Medulla oblongata (tissue), 1 donor: ENCODE data around the gene SDK1.

Experiments
- DNase-seq: peaks from one replicate; pipeline ENCODE4 v3.0.0-alpha.2; 2015; ENCODE audit errors: extremely low spot score

SDK1 gene

DNA sequence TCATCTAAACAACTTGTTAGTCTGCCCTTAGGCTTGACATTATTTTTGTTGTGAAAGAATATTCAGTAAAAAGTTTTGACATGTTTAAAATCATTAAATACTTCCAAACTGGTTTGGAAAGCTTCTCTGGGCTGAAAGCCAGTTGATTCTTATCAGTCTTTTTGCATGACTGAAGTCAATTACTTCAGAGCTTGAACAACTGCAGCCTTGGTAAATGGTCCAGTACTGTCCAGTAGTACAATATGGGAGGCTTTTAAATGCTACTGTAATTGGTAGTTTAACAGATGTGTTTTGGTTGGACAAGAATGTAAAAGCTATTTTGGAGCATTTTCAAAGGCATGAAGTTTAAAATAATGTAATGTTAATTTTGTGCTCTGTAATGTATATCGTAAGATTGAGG is 103.4 kb downstream of the SDK1 start:
- DNase-seq = no peak

GRCh38 chr7:3408814-3409595 is 108.0 kb downstream of the SDK1 start:
- no peak for DNase-seq

- DNase-seq = no peak
Observed at GRCh38 chr7:3412871-3413270, 111.8 kb downstream of the SDK1 start.

DNA sequence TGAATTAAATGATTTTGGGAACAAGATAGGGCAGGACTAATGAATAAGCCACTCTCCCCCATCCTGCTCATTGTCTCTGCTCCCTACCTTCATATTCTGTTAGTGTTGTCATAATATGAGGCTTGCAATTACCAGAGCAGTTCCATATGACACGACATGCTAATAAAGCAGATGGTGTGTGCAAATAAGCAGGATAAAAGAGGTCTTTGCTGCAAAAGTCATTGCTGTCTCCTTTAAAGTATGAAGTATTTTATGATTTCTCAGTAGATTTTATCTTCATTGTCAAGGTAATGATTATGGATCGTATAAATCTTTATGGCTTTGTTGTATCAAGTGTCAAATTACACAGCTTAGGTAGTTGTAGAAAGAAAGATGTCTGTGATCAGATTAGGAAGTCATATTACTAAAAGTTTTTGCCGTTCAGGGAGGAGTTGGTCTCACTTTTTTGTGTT is 114.8 kb downstream of the SDK1 start:
- no peak for DNase-seq

DNA sequence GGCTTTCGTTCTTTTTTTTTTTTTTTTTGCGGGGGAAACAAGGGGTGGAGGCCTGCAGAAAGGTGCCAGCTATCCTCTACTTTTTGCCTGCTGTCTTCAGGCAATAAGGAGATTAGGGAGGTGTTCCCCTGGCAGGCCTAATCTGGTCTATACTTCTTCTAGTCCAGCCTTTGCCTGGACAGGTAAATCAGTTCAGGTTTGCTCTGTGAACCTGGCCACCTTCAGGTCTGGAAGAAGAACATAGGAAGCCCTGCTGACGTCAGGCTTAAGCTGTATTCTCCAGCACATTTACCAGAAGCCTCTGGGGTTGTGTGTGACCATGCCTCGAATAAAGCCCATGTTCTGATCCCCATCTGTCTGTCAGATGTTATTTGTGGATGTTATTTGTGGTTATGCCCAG is 115.4 kb downstream of the SDK1 start:
- no peak for DNase-seq

- DNase-seq = no peak
Observed at GRCh38 chr7:3425087-3425486, 124.0 kb downstream of the SDK1 start.

DNA sequence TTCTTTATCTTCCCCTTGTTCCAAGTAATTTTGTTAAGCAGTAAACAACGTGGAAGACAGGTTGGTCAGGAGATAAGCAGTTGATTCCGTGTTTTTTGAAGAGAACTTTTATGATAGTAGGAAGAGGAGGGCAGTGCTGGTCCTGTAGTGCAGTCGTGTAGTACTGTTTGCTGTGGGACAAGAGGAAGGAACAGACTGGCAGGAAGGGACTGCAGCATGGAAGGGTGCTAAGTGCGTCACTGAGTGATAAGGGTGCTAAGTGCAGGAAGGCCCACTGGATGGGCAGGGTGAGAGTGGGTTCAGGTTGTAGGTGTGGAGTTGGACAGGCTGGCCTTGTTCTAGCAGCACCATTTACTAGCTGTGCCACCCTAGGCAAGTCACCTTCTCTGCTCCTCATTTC is 125.0 kb downstream of the SDK1 start:
- DNase-seq = no peak

DNA sequence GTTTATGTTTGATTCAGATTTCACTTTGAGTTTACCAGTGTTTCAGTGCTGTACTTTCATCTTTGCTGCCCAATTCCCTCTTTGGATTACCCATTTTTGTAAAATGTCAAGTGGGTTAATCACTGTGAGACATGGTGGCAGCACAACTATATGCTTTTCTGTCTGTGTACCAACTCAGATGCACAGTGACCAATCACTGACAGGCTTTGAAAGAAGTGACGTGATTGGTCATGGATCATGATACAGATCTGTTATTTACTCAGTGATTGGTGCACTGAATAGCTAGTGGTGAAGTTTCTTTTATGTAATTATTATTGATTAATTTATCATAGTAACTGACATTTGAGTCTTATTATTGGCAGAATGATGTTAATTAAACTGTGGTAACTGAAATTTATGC is 126.9 kb downstream of the SDK1 start:
- DNase-seq = no peak

- DNase-seq = no peak
Observed at GRCh38 chr7:3429981-3430380, 128.9 kb downstream of the SDK1 start.

DNA sequence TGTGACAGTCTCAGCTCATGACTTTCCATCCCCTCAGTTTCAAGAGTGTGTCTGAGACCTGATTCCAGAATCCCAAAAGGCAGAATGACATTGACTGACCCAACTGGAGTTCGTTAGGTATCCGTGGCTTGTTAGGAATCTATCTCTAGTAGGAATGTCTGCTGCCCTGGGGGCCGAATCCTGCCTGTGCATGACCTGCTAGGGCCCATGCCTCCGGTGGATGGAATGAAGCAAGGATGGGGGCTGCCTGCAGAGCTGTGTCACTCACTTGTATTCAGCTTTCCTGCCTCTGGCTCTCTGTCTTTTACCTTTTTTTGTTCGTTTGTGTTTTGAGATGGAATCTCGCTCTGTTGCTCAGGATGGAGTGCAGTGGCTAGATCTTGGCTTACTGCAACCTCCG is 129.5 kb downstream of the SDK1 start:
- DNase-seq = no peak

DNA sequence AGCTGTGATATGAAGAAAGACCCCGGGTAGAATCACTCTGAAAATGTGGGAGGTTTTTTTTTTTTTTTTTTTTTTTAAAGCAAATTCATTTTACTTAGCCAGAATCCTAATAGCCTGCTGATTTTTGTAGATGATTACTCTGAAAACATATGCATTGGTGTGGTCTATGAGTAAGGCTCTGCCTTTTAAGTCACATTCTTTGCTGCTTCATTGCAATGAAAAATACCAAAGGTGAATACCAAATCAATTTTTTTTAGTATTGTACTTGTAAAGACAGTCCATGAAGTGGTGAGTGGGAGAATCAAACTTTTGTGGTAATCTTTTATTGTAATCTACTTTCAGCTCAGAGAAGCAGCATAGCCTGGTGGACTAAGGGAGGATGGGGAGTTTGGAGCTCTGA is 130.3 kb downstream of the SDK1 start:
- no peak for DNase-seq

DNA sequence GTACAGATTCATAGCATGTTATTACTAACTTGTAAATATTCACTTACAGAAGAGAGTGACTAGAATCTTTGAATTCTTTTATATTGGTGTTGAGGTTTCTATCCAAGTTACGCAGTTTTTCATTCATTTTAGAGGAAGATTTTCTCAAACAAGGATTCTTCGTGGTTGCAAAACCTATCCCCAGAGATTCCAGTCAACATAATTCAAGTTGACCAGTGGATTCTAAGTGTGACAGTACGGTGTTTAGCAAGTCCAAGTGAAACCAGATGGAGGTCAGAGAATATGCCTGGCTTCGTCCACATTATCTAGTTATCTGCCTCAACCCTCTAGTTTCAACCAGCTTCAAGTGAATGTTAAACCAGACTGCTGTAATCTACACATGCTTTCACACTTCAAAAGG is 131.9 kb downstream of the SDK1 start:
- no peak for DNase-seq

GRCh38 chr7:3434611-3435010 is 133.6 kb downstream of the SDK1 start:
- DNase-seq = no peak

DNA sequence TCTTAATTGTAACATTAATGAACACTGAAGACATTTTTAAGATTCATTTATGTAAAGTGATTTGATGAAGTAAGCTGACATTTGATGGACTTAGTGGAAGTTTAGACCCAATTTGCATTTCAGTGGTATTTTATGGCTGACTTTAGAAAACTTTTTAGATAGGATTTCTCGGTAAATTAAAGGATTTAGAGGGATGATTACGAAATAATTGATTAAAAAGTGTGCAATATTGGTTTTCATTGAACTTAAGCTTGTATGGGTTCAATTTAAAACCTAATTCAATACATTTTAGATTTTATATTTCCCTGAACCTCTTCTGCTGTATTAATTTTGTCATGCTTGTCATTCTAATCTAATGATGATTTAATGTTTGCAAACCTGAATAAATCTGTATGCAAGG is 135.1 kb downstream of the SDK1 start:
- DNase-seq = no peak

- DNase-seq = no peak
Observed at GRCh38 chr7:3436746-3437145, 135.7 kb downstream of the SDK1 start.

GRCh38 chr7:3437467-3437866 is 136.4 kb downstream of the SDK1 start:
- DNase-seq = no peak

GRCh38 chr7:3438352-3438751 is 137.3 kb downstream of the SDK1 start:
- DNase-seq = no peak

- no peak for DNase-seq
Observed at GRCh38 chr7:3439333-3440030, 138.4 kb downstream of the SDK1 start.

DNA sequence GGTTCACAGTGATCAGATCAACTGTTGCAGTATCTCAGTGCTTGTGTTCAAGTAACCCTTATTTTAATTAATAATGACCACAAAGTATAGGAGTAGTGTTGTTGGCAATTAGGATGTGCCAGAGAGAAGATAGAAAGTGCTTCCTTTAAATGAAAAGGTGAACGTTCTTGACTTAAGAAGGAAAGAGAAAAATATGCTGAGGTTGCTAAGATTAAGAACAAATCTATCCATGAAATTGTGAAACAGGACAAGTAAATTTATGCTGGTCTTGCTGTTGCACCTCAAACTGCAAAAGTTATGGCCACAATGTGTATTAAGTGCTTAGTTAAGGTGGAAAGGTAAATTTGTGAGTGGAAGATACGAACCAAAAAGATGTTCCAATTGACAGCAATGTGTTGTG is 139.5 kb downstream of the SDK1 start:
- DNase-seq = no peak

GRCh38 chr7:3443716-3444115 is 142.7 kb downstream of the SDK1 start:
- DNase-seq = no peak

- DNase-seq = no peak
Observed at GRCh38 chr7:3446786-3447185, 145.7 kb downstream of the SDK1 start.

GRCh38 chr7:3451701-3452100 is 150.6 kb downstream of the SDK1 start:
- DNase-seq = no peak

GRCh38 chr7:3453398-3453797 is 152.3 kb downstream of the SDK1 start:
- no peak for DNase-seq
